LoVo (cell line): ENCODE data around the gene RAB37.

ENCODE experiments used
- DNase-seq: peaks from one replicate; pipeline ENCODE4 v3.0.0-alpha.2; 2016; ENCODE audit warnings: low spot score

The RAB37 gene

GRCh38 chr17:74763565-74764387, 26.7 kb downstream of the RAB37 start:
- no peak for DNase-seq

GRCh38 chr17:74764751-74765286, 27.8 kb downstream of the RAB37 start:
- no peak for DNase-seq

GRCh38 chr17:74766413-74766812, 29.4 kb downstream of the RAB37 start:
- DNase-seq = no peak

GRCh38 chr17:74767111-74767516, 30.1 kb downstream of the RAB37 start:
- no peak for DNase-seq

- DNase-seq = no peak
Observed at GRCh38 chr17:74768069-74768762, 31.2 kb downstream of the RAB37 start.

- no peak for DNase-seq
Observed at GRCh38 chr17:74768763-74769114, 31.7 kb downstream of the RAB37 start.

GRCh38 chr17:74769266-74769855, 32.3 kb downstream of the RAB37 start:
- no peak for DNase-seq

GRCh38 chr17:74769856-74770497, 32.9 kb downstream of the RAB37 start:
- DNase-seq = no peak

GRCh38 chr17:74770498-74771318, 33.7 kb downstream of the RAB37 start:
- DNase-seq = no peak

GRCh38 chr17:74771319-74771914, 34.4 kb downstream of the RAB37 start:
- no peak for DNase-seq

- DNase-seq = no peak
Observed at GRCh38 chr17:74772053-74772452, 35.0 kb downstream of the RAB37 start.

- no peak for DNase-seq
Observed at GRCh38 chr17:74773414-74773813, 36.4 kb downstream of the RAB37 start.

GRCh38 chr17:74773871-74774286, 36.8 kb downstream of the RAB37 start:
- no peak for DNase-seq

- no peak for DNase-seq
Observed at GRCh38 chr17:74775409-74776043, 38.5 kb downstream of the RAB37 start.

- peak; percentile 99 for DNase-seq
Observed at GRCh38 chr17:74776044-74776962, 39.2 kb downstream of the RAB37 start, which contains the start of gene NAT9. Gene NAT9, minus strand, starts transcription at chr17:74776345. Its CDS starts 647 bp downstream, at chr17:74775698.

GRCh38 chr17:74776990-74777389, 39.9 kb downstream of the RAB37 start:
- DNase-seq = no peak

- DNase-seq = no peak
Observed at GRCh38 chr17:74777901-74778515, 41.0 kb downstream of the RAB37 start.

GRCh38 chr17:74778960-74779359, 41.9 kb downstream of the RAB37 start:
- no peak for DNase-seq

- DNase-seq = no peak
Observed at GRCh38 chr17:74779501-74779900, 42.4 kb downstream of the RAB37 start.
